IPS DF 19.7 (cell line): ENCODE data around the gene RANGAP1.

Experiments used
- DNase-seq: peaks from one replicate; pipeline ENCODE4 v3.0.0-alpha.2; 2013; ENCODE audit warnings: low read depth, low spot score

Gene RANGAP1, protein sequence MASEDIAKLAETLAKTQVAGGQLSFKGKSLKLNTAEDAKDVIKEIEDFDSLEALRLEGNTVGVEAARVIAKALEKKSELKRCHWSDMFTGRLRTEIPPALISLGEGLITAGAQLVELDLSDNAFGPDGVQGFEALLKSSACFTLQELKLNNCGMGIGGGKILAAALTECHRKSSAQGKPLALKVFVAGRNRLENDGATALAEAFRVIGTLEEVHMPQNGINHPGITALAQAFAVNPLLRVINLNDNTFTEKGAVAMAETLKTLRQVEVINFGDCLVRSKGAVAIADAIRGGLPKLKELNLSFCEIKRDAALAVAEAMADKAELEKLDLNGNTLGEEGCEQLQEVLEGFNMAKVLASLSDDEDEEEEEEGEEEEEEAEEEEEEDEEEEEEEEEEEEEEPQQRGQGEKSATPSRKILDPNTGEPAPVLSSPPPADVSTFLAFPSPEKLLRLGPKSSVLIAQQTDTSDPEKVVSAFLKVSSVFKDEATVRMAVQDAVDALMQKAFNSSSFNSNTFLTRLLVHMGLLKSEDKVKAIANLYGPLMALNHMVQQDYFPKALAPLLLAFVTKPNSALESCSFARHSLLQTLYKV

DNA sequence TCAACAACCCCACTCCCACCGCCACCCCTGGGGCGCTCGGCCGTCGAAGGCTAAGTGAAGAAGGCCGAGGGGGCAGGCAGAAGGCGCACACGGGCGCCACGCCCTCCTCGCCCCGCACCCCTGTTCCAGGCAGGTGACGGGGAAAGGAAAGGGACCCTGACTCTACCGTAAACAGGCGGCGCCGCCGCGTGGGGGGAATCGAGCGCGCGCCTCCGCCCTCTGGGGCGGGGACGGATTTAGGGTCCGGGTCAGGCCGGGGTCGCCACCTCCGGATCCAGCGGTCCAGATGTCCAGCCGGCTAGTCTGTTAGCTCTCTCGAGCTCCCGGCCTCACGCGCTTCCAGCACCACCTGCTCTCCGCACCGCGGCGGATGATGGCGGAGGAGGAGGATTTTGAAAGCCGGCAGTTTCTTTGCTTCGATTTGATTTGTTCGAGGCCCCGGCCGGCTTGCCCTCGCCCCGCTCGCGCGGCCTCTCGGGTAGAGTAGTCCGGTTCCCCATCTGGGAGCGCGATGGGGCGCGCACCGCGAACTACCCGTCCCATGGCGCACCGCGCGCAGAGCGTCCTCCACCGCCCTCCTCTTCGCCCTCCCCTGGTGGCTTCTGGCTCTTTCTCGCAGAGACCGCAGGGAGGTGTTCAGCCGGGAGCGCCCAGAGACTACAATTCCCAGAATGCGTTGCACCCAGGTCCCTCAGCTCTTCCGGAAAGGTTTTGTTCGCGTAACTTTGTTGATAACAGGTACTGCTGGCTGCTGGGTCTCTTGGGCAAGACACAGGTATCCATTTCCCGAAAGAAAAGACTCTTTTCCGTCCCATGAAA is at the start of gene RANGAP1:
RANGAP1 (minus strand) TSS at position 368 of the 819 bp plus-strand sequence. CDS start 5,143 bp downstream, outside the sequence.
- DNase-seq = peak; percentile 99

DNA sequence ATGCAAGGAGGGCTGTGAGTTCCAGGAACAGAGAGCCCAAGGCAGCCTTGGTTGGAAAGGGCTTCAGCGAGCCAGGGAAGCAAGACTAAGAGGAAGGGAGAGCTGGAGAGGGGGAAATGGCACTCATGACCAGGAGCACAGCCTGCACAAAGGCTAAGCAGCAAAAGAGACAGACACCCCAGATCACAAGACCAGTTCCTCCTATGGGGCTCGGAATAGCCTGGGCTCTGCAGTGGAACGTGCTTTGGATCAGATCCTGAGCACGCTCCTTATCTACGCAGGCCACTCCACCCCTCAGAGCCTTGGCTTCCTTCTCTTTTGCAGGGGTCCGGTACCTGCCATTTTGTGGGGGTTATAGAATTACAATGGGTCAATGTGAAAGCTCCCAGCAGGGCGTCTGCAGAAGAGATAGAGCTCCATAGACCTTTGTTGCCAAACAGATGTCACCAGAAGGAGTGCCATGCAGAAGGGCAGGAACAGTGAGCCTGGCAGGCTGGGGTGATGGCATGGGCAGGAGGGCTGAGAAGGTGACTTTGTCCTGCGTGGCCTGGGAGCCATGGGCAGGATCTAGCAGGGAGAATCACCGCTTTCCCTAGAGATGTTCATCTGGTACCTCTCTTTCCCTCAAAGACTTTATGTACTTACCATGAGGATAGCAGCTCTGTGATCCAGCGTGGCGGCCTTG is 49.1 kb upstream of the RANGAP1 start:
- DNase-seq = no peak

DNA sequence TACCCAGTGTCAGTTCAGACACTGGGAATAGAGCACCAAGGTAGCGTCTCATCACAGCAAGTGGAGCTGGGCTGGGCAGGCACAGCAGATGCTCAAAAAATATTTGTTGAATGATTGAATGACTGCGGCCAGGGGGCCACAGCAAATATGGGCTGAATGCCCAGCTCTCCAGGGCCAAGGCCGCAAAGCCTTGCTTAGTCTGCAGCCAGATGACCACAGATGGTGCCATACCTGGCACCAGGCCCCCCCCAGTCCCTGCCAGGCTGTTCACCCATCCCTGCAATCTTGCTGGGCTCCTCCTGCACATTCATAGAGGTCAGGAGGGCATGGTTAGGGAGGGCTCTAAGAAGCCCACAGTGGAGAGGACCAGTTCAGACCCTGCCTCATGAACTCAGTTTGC is 48.2 kb upstream of the RANGAP1 start:
- DNase-seq = no peak

DNA sequence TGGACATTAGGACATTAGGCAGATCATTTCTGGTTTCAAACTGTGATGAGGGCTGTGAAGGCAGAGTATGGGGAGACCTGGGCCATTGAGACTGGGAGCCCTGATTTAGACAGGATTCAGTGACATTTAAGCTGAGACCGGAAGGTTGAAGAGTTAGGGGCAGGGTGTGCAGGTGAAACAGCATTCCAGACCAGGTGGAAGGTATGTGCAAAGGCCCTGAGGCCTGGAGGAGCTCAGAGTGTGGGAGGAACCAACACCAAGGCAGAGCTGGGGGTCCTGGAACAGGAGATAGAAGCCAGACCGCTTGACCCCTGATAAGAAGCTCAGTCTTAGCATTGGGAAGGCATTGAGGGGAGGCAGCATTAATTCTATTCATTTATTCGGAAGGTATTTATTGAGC is 47.8 kb upstream of the RANGAP1 start:
- DNase-seq = no peak

DNA sequence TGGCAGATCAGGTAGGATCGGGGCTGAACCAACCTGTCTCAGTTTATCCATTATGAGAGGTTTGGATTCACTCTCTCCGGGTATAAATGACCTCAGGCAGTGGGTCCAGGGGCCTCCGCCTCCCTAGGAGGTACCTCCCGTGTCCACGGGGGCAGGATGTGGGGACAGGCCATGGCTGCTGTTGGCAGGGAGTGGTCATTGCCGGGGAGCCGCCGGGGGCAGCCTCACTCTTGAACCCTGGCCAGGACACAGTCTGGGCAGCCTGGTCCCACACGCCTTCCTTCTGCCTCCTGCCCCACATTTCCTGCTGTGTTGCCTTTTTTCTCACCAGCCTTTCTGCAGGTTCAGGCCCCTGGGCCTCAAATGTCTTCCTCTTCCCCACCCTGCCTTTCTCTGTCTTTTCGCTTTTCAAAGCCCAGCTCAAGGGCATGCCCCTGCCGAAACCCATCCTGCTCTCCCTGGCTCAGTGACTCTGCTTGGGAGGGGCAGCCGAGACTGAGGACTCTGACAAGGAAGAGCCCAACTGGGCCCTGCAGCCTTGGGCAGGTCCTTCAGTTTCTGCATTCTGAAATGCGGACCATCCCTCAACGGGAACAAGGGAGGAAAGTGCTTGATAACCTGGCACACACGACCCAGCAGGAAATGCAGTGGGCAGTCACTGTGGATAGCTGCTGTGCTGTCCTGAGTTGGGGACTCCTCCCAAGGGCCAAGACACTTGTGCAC is 46.4 kb upstream of the RANGAP1 start:
- DNase-seq = no peak

DNA sequence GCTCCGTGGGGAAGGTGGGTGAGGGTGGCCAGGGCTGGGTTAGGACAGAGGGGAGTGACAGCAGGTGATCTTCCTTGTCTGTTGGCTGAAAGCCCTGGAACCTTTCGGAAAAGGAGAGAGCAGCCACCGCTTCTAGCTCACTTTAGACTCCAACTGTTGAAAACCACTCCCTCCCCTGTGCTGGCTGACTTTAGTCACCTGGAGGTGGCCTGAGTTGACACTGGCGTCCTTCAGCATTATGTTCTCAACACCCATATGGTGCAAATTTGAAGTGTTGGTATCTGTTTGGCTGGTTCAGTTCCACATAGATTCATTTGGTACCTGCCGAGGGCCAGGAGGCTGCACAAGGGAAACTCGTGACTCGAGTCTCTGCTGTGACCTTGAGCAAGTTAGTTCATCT is 44.2 kb upstream of the RANGAP1 start:
- DNase-seq = no peak

DNA sequence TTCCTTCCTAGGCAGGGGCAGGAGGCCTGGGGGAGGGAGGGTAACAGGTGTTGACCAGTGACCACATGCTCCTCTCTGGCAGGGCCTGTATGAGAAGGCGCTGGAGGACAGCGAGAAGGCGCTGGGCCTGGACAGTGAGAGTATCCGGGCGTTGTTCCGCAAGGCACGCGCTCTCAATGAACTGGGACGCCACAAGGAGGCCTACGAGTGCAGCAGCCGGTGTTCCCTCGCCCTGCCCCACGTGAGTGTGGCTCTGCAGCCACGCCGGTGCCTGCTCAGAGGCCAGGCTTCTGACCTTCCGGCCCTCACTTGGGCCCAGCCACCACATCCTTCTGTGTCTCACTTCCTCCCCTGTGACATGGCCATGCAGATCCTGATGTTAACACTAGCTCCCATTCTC is 41.1 kb upstream of the RANGAP1 start:
- DNase-seq = no peak

DNA sequence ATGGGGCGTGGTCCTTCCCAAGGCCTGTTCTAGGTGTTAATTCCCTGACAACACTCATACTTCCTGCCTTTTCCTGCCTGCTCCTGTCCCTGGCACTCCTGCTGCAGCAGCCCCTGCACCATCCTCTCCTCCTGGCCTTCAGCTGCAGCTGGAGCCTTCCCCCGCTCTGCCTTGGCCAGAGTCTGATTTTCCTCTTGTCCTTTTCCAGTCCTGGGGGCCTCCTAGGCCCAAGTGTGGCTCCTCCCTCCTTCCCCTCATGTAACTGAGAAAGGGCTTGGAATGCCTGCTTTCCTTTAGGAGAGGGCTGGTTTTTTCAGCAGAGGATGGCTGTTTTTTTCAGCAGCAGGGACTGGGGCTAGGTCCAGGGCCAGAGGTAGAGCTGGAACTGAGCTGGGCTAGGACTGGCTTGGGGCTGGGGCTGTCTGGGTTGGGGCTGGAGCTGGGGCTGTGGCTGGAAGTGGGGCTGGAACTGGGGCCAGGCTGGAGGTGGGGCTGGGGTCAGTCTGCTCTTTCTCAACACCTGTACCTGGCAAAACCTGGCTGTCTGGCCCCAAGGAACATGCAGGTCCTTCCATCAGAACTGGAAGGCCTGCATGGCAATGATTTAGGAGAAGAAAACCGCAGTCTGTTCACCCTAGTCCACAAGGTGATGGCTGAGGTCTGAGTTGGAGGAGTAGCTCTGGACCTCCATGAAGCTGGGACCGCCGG is 39.0 kb upstream of the RANGAP1 start:
- no peak for DNase-seq

DNA sequence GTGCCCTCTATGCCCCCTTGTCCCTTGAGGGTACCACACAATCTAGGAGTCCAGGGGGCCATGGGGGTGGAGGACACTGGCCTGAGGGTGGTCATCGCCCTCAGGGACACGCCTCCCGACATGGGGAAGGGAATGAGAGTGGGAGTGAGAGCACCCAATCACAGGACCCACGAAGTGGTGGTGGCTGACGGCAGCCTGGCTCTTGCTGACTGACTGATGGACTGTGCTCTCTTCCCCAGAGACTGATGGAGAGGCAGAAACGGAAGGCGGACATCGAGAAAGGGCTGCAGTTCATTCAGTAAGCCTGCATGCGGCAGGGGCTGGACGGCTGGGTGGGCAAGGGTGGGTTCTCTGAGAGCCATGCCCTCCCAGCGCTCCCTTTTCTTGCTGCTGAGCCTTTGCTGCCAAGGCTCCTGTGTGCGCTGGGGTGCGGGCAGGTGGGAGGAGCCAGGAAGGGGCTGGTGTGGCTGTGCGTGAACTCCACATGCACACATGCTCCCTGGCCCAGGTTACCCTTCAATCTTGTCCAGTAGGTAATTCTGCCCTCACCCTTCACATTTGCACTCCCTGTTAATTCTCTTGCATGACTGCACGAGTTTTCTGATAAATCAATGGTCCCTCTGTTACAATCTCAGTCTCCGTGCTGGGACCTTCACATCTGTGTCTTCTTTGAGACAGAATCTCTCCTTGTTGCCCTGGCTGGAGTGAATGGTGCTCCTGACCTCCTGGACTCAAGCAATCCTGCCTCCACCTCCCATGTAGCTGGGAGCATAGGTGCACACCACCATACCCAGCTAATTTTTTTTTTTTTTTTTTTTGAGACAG is 34.6 kb upstream of the RANGAP1 start:
- no peak for DNase-seq

DNA sequence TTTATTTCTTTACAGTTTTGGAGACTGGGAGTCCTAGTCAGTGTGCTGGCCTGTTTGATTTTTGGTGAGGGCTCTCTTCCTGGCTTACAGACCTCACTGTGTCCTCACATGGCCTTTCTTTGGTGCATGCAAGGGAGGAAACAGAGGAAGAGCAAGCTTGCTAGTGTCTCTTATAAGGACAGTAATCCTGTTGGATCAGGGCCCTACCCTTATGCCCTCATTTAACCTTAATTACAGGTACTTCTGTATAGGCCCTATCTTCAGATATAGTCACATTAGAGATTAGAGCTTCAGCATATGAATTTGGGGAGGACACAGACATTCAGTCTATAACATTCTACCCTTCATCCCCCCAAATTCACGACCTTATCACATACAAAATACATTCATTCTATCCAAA is 29.6 kb upstream of the RANGAP1 start:
- no peak for DNase-seq

DNA sequence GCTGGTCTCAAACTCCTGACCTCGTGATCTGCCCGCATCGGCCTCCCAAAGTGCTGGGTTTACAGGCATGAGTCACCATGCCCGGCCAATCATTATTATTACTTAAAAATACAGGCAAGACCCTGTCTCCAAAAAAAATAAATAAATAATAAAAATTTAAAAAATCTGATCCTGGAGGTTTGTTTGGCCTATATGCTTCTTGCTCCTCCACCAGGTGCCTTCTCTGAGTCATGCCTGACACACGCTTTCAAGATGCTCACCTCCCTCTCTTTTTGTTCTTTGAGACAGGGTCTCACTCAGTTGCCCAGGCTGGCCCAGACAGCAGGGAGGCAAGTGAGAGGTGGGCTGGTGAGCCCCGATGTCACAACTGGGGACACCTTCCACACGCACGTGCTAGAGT is 28.8 kb upstream of the RANGAP1 start:
- DNase-seq = no peak

DNA sequence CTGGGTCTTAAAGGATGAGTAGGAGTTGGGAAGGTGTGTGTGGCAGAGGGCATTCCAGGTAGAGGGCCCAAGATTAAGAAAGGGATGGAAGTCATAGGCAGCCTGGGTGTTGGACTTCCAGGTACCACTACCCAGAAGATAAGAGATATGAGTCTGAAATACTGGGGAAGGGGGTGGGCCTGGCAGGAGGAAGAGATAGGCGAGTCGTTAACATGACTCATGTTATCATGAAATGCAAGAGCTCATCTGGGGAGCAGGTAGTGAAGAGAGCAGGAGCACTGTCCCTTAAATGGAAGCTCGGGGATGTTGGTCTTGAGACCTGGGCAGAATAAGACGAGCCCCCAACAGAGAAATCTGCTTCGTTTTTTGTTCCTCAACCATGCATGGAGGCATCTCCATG is 25.5 kb upstream of the RANGAP1 start:
- DNase-seq = no peak

DNA sequence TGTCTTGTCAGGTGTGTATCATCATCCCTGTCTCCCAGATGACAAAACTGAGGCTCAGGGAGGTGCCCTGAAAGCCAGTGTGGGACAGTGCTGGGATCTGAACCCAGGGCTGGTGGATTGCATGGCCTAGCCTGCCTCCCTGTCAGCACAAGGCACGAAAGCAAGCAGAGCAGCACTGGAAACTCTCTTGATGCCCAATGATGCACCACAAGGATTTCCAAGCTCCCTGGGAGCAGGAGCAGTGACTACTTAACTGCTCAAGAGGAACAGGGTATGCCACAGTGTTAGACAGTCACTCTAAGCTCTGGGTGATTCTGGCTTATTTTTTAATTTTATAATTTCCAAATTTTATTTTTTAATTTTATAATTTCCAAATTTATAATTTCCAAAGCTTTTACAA is 24.3 kb upstream of the RANGAP1 start:
- no peak for DNase-seq

DNA sequence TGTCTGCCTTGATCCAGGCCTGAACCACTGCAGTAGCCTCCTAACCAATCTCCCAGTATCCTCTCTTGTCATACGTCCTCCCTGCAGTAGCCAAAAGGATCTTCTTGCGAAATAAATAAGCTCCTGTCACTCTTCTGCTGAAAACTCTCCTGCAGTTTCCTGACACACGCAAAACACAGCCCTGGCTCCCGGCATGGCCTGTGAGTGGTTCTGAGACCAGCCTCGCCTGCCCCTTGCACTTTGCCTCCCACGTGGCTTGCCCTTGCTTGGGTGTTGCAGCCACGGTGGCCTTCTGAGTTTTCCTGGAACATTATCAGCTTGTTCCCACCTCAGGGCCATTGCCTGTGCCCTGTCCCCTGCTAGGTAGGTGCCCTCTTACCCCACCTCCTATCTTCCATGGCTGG is 22.6 kb upstream of the RANGAP1 start:
- no peak for DNase-seq

DNA sequence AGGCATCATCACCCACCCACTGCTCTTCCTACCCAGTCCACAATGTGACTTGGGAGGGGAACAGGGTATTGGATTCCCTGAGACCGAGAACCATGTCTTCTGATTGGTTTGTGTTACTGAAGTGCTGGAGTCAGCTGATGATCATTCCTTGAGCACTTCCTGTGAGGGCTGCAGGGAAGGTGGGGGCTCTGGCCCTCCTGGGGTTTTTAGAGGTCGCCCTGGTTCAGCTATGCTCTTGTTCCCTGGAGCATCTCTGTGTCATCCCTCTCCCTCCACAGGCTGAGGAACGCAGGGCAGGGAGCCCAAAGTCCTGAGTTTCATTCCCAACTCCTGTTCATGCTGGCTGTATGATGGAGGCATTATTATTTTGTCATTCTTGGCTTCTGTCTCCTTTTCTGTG is 22.1 kb upstream of the RANGAP1 start:
- no peak for DNase-seq

DNA sequence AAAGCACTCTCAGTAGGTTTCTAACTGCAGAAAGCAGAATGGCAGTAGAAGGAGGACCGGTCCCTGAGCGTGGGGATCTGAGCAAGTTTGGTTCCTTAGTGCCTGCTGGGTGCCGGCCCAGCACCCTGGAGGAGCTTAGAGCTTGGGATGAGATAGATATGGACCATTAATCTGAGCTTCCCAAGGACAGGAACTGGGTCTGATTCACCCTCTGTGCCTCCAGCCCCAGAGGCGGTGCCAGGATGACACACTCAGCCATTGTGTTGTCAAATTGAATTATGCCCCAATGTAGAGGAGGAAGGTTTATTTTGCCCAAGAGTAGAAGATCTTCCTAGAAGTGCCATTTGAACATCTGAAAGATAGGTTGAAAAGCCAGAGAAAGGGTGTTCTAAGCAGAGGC is 19.7 kb upstream of the RANGAP1 start:
- DNase-seq = no peak

DNA sequence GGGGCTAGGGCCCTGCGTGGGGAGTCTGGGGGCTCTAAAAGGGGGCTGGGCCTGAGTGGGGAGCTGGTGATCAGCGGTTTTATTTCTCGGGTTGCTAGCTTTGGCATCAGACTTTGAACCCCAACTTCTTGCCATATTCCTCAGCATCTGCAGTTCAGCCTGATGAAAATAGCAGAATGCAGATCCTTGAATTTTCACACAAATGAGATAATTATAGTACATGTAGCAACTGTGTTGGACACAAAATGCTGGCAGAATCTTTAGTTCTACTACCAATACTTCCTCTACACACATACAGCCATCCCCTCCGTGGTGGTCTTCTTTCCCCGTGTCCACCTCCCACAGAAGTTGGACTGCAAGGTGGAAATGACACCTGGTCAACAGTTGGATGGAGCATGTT is 16.8 kb upstream of the RANGAP1 start:
- DNase-seq = no peak

DNA sequence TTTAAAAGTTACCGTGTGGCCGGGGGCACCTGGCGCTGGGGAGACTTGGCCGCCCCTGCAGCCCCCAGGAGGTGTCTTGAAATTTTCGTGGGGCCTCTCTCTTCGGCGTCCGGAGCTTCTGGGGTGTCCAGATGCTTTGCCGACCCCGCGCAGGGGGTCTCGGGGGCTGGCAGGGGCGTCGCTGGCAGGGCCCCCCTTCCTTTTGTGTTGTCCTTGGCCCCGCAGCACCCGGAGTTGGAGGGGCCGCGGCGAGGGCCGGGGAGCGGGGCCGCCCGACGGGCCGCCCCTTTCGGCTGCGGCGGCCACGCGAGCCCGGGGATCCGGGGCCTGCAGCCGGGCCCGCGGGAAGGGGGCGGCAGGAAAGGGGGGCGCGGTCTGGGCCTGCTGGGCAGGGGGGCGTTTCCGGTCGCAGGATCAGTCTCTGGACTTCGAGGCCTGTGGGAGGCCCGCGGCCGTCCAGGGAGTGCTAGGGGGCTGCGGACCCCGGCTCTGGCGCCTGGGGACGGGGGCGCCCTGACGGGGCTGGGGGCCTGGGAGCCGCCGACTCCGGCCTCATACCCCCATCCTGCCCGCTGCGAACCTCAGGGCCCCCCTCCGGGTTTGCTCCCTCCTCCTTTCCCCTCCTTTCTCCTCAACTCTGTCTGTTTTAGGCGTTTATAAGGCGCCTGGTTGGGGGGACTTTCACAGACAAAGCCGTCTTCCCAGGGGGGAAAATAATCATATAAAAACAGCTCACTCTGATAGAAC is 16.2 kb upstream of the RANGAP1 start:
- no peak for DNase-seq
